ENCODE results near the gene DPP4. TPM values are rescaled to one million over a fixed set of nuclear protein-coding genes. Genes with fewer than 3 reads are reported as not detected.

DPP4 gene
- total RNA-seq, 4 donors from 2014 or later, result 3.2 to 6.4 (median 5.1) TPM

DNA sequence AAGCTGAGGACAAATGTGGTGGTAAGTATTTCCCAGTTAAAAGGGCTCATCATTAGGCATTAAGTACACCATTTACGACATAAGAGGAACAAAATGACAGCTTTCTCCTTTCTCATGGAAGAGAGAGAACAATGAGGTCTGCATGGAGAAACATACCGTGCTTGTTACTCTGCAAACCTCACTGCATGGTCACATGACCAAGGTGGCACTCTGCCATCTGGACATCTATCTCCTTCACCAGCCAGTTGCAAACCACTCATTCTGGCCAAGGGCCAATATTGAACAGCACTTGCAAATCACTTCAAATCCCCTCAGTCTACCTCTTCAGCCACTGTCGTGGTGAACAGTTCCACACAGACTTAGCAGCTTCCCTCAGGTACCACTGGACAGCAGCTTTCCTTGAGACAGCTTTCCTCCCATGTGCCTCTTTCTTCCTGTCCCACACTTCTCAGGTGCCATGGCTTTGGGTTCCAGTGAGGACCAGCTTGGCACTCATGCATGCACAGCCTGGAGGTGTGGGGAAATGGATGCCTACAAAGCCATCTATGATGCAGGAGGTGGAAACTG lies 29.5 kb upstream of the DPP4 start:
- intact Hi-C loops (cut with DNase I; ENCODE audit: low total_unique reads), result no loop called here
- no peak overlapping the region for H3K4me3 ChIP-seq (ENCODE audit: low read depth, poor library complexity, severe bottlenecking)
- 81 to 85% methylated on average over 3 of the region's 3 CpGs for WGBS, 2 donors
- DNase-seq (ENCODE audit: low spot score in 2 of 2), result no peak
- no peak for TF ChIP-seq POLR2A (IDR thresholded peaks at IDR 0.05)
- TF ChIP-seq, protein P1, sequence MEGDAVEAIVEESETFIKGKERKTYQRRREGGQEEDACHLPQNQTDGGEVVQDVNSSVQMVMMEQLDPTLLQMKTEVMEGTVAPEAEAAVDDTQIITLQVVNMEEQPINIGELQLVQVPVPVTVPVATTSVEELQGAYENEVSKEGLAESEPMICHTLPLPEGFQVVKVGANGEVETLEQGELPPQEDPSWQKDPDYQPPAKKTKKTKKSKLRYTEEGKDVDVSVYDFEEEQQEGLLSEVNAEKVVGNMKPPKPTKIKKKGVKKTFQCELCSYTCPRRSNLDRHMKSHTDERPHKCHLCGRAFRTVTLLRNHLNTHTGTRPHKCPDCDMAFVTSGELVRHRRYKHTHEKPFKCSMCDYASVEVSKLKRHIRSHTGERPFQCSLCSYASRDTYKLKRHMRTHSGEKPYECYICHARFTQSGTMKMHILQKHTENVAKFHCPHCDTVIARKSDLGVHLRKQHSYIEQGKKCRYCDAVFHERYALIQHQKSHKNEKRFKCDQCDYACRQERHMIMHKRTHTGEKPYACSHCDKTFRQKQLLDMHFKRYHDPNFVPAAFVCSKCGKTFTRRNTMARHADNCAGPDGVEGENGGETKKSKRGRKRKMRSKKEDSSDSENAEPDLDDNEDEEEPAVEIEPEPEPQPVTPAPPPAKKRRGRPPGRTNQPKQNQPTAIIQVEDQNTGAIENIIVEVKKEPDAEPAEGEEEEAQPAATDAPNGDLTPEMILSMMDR (IDR thresholded peaks at IDR 0.05), result no peak

DNA sequence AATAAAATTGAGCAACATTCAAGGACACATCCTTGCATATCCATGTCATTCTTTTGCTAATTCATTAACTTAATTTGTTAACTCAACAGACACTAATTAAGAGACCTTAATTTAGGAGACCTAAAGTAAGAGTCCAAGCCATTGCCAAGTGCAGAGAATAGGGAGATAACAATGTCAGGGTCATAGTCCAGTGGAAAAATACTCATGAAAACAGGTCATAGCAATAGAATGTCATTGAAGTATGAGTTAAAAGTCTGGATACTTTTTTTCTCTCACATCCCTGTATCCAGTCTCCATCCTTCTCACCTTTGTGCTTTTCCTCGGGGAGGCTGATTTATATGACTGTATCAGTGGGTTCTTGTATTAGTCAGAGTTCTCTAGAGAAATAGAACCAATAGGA lies 26.6 kb upstream of the DPP4 start:
- intact Hi-C loops (cut with DNase I; ENCODE audit: low total_unique reads), result no loop called here
- 77% methylated on average over 1 of the region's 1 CpG for WGBS, 2 donors
- DNase-seq (ENCODE audit: low spot score in 2 of 2), result no peak
- H3K4me3 ChIP-seq (ENCODE audit: low read depth, poor library complexity, severe bottlenecking), result no peak overlapping the region
- no peak for TF ChIP-seq POLR2A (IDR thresholded peaks at IDR 0.05)
- TF ChIP-seq, protein P1 (IDR thresholded peaks at IDR 0.05), result no peak

DNA sequence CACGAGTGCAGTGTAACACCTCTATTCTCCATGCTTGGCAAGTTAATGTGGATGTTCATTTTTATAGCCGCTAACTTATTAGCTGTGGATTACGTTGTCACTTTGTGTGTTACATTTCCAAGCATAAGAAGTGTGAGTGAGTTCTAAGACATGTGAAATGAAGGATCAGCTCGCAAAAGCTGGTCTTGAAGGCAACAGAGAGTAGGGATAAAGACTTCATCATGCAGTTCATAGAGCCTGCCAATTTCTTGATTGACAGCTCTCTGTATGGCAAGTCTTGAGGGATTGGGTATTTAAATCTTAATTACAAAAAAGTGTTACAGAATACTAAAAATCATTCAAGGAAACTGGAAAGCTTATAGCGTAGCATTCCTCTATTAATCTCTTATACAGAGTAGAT lies 25.8 kb upstream of the DPP4 start:
- intact Hi-C loops (cut with DNase I; ENCODE audit: low total_unique reads), result no loop called here
- 90 to 92% methylated on average over 5 of the region's 5 CpGs for WGBS, 2 donors
- no peak for TF ChIP-seq POLR2A (IDR thresholded peaks at IDR 0.05)
- TF ChIP-seq, protein P1 (IDR thresholded peaks at IDR 0.05), result no peak
- no peak for DNase-seq (ENCODE audit: low spot score in 2 of 2)
- H3K4me3 ChIP-seq (ENCODE audit: low read depth, poor library complexity, severe bottlenecking), result no peak overlapping the region

DNA sequence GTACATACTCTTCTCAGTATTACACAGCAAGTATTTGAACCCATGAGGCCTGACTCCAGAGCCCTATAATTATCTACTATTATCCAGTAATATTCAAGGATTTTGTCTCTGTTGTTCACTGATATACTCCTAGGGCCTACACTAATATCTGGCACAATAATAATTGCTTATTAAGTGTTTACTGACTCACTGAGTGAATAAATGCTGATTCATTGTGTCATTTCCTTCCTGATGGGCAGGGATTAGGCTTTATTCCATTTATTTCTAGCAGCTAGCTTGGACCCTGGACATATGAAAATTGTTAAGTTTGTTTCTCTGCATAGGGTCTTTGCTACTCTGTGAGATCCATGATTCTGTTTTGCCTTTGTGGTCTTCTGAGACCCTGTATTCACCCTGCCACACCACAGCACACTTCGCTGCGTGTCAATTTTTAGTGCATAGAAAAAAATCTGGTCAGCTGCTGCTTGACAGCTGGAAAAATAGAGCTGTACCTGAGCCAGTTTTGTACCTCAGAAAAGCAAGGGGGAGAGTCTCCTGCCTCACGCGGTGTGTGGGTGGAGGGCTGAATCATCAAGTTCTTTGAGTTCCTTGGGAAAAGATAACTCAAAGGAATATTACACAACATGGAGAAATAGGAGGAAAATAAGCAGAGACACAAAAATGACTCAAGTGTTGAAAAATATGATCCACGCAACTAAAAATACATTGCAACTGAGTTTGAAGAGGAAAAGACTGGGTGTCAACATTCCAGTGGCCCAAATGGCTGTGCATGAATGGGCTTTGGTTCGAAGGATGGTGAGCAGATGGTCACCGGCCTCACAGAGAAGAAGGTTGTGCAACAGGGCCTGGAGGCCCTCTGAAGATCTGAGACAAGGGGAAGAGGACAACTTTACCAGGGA lies 18.9 kb upstream of the DPP4 start:
- 51 to 56% methylated on average over 7 of the region's 7 CpGs for WGBS, 2 donors
- TF ChIP-seq POLR2A (IDR thresholded peaks at IDR 0.05), result no peak
- TF ChIP-seq, protein P1 (IDR thresholded peaks at IDR 0.05), result no peak
- DNase-seq (ENCODE audit: low spot score in 2 of 2), result peak; percentile 73 to 89
- H3K4me3 ChIP-seq (ENCODE audit: low read depth, poor library complexity, severe bottlenecking), result no peak overlapping the region
- intact Hi-C loops (cut with DNase I; ENCODE audit: low total_unique reads), result no loop called here

DNA sequence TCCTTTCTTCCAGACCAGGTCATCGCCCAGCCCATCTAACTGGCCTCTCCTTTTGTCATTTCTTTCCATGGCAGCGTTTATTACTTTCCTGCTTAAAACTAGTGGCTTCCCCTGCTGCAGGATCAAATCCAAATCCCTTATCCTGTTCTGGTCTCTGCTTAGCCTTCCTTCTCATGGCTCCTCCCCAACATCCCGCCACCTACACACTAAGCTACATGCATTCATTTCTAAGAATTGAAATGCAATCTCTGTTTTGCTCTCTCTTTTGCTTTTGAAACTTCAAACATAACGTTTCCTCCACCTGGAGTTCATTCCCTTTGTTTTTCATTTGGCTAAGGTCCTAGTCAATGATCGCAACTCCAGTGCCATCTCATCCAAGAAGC lies 18.0 kb upstream of the DPP4 start:
- H3K4me3 ChIP-seq (ENCODE audit: low read depth, poor library complexity, severe bottlenecking), result no peak overlapping the region
- WGBS, 2 donors, result 52 to 53% methylated on average over 5 of the region's 5 CpGs
- no peak for DNase-seq (ENCODE audit: low spot score in 2 of 2)
- intact Hi-C loops (cut with DNase I; ENCODE audit: low total_unique reads), result no loop called here
- no peak for TF ChIP-seq POLR2A (IDR thresholded peaks at IDR 0.05)
- TF ChIP-seq, protein P1 (IDR thresholded peaks at IDR 0.05), result no peak
